Fibroblast of skin of left quadriceps (primary cell): Measurements from ENCODE around the gene OR52A1.
"Not testable (repeated sequence)": the region's sequence is repeated elsewhere in the genome, so short reads cannot be mapped to it uniquely, and the experiment has no call there.

ENCODE experiments used
- DNase-seq, 2 experiments: peaks; one replicate each; pipeline ENCODE4 v3.0.0-alpha.2; 2013; ENCODE audit warnings: low read depth in 2 of 2

Gene OR52A1

GRCh38 chr11:5154657-5155056 is at the start of gene OR52A1:
Gene OR52A1 (minus strand): TSS chr11:5154757. CDS start chr11:5152369, 2,388 bp downstream.
- no peak for DNase-seq

GRCh38 chr11:5203366-5203765 is 48.8 kb upstream of the OR52A1 start:
- no peak for DNase-seq

GRCh38 chr11:5200582-5200981 is 46.0 kb upstream of the OR52A1 start, which contains the start of gene OR51V1:
Gene OR51V1 (minus strand): TSS chr11:5200682. CDS start chr11:5200682, 0 bp downstream.
- no peak for DNase-seq

- DNase-seq = no peak
These were observed 43.7 kb upstream of the OR52A1 start for GRCh38 chr11:5198285-5198684.

GRCh38 chr11:5197536-5197935 is 43.0 kb upstream of the OR52A1 start:
- no peak for DNase-seq

GRCh38 chr11:5196731-5197130 is 42.2 kb upstream of the OR52A1 start:
- no peak for DNase-seq

- no peak for DNase-seq
These were observed 41.5 kb upstream of the OR52A1 start for GRCh38 chr11:5196067-5196466.

- DNase-seq = no peak
These were observed 38.2 kb upstream of the OR52A1 start for GRCh38 chr11:5192738-5193137.

- DNase-seq = no peak
These were observed 33.6 kb upstream of the OR52A1 start for GRCh38 chr11:5188201-5188600.

GRCh38 chr11:5178046-5178837 is 23.7 kb upstream of the OR52A1 start:
- no peak for DNase-seq

GRCh38 chr11:5174934-5175333 is 20.4 kb upstream of the OR52A1 start:
- no peak for DNase-seq

- DNase-seq = no peak
These were observed 17.3 kb upstream of the OR52A1 start for GRCh38 chr11:5171856-5172255.

GRCh38 chr11:5165898-5166297 is 11.3 kb upstream of the OR52A1 start:
- DNase-seq = not testable (repeated sequence)

GRCh38 chr11:5164807-5165206 is 10.2 kb upstream of the OR52A1 start:
- not testable (repeated sequence) for DNase-seq

- DNase-seq = not testable (repeated sequence)
These were observed 6.5 kb upstream of the OR52A1 start for GRCh38 chr11:5161045-5161444.

- not testable (repeated sequence) for DNase-seq
These were observed 5.7 kb upstream of the OR52A1 start for GRCh38 chr11:5160217-5160616.

- DNase-seq = no peak
These were observed 5.2 kb upstream of the OR52A1 start for GRCh38 chr11:5159806-5160205.

GRCh38 chr11:5153574-5154431 is 754 bp downstream of the OR52A1 start:
- no peak for DNase-seq

- no peak for DNase-seq
These were observed 2.8 kb downstream of the OR52A1 start for GRCh38 chr11:5151713-5152153.

GRCh38 chr11:5144206-5144605 is 10.4 kb downstream of the OR52A1 start:
- DNase-seq = not testable (repeated sequence)

- DNase-seq = no peak
These were observed 16.6 kb downstream of the OR52A1 start, which contains the start of gene OR52A5 for GRCh38 chr11:5137996-5138395. Gene OR52A5 (minus strand): TSS chr11:5138356. CDS start chr11:5132642, 5,714 bp downstream.

- DNase-seq = no peak
These were observed 17.5 kb downstream of the OR52A1 start for GRCh38 chr11:5137014-5137413.
